K562 (cell line): ENCODE results near the gene ADAMTSL2.

Experiments used
- CEBPZ ChIP-seq: fragments of 150-350 bp; IDR thresholded peaks from 2 replicates; pipeline ENCODE4 v1.6.1; 2014; ENCODE audit warnings: low read depth, mild to moderate bottlenecking, low read length, borderline replicate concordance
- CSDE1 ChIP-seq, 2 experiments: fragments of 450-650 bp; IDR thresholded peaks; 2 replicates each; pipeline ENCODE4 v1.6.1; 2016; ENCODE audit warnings: mild to moderate bottlenecking in 1 of 2
- NFE2 ChIP-seq: IDR thresholded peaks from 2 replicates; pipeline ENCODE4 v1.6.1; 2014; ENCODE audit warnings: antibody characterized with exemption, low read depth
- POLR2AphosphoS5 ChIP-seq: IDR thresholded peaks from 2 replicates; pipeline ENCODE4 v1.6.1; 2011; ENCODE audit warnings: mild to moderate bottlenecking, low read depth, low read length, moderate library complexity; ENCODE audit not compliant: control insufficient read depth, insufficient read depth
- USF1 ChIP-seq: sonication (generic); formaldehyde crosslinking; IDR thresholded peaks from 2 replicates; pipeline ENCODE4 v1.9.0; 2022; ENCODE audit warnings: mild to moderate bottlenecking, missing genetic modification reagents
- ZNF444 ChIP-seq: fragments of 250-450 bp; sonication (Bioruptor Pico); IDR thresholded peaks from 2 replicates; pipeline ENCODE4 v1.4.0; 2020; ENCODE audit warnings: mild to moderate bottlenecking, moderate library complexity

GRCh38 chr9:133590231-133590855 lies 55.8 kb downstream of the ADAMTSL2 start:
- TF ChIP-seq USF1: no peak
- TF ChIP-seq CEBPZ: no peak
- TF ChIP-seq CSDE1 (IDR thresholded peaks at IDR 0.05): no peak
- TF ChIP-seq NFE2: no peak
- TF ChIP-seq POLR2AphosphoS5: no peak
- no peak for TF ChIP-seq ZNF444 (CRISPR knock-in tag)
